CD14-positive monocyte (primary cell): ENCODE measurements around the gene SRPX. TPM values are rescaled to one million over a fixed set of nuclear protein-coding genes. Genes with fewer than 3 reads are reported as not detected.

Source experiments
- DNase-seq, 3 donors: peaks; one replicate each; pipeline ENCODE4 v3.0.0-alpha.2; 2011 to 2022
- H2AFZ ChIP-seq: 2 replicates; pipeline ENCODE4 v1.6.0; 2012; ENCODE audit warnings: mild to moderate bottlenecking, low read depth, low read length, inconsistent platforms; ENCODE audit not compliant: insufficient read depth, poor library complexity, severe bottlenecking
- H3K27ac ChIP-seq, 2 donors: 1 replicate in 1 of 2; 2 replicates in 1 of 2; pipeline ENCODE4 v1.5.1; 2012 to 2013; ENCODE audit warnings: low read length in 2 of 2, control low read depth in 1 of 2, inconsistent platforms in 1 of 2, low read depth in 1 of 2, mild to moderate bottlenecking in 1 of 2
- H3K27me3 ChIP-seq, 2 donors: one replicate each; pipeline versions ENCODE4 v1.6.0 to v1.6.1; 2011 to 2013; ENCODE audit warnings: low read length in 2 of 2; ENCODE audit not compliant: control insufficient read depth in 2 of 2, insufficient read depth in 2 of 2
- H3K36me3 ChIP-seq, 2 donors: replicated peaks in 1 of 2; 1 replicate in 1 of 2; 2 replicates in 1 of 2; pipeline versions ENCODE4 v1.5.1 to v1.6.1; 2012 to 2013; ENCODE audit warnings: low read length in 2 of 2, control low read depth in 1 of 2, inconsistent platforms in 1 of 2, mild to moderate bottlenecking in 1 of 2; ENCODE audit not compliant: insufficient read depth in 2 of 2, control insufficient read depth in 1 of 2
- H3K4me1 ChIP-seq, 2 donors: 1 replicate in 1 of 2; 2 replicates in 1 of 2; pipeline versions ENCODE4 v1.5.1 to v1.6.1; 2012 to 2013; ENCODE audit warnings: low read length in 2 of 2, control low read depth in 1 of 2, inconsistent platforms in 1 of 2, mild to moderate bottlenecking in 1 of 2, moderate library complexity in 1 of 2; ENCODE audit not compliant: insufficient read depth in 2 of 2, control insufficient read depth in 1 of 2
- H3K4me2 ChIP-seq: replicated peaks from 2 replicates; pipeline ENCODE3; 2012; ENCODE audit warnings: low read length, moderate library complexity, mild to moderate bottlenecking; ENCODE audit not compliant: poor library complexity, severe bottlenecking; ENCODE audit errors: extremely low read depth
- H3K4me3 ChIP-seq, 3 experiments: fragments of 200-600 bp in 1 of 3; sonication (generic) in 1 of 3; replicated peaks in 1 of 3; 1 replicate in 2 of 3; 2 replicates in 1 of 3; pipeline ENCODE4 v1.5.1; 2011 to 2013; ENCODE audit warnings: low read length in 3 of 3, mild to moderate bottlenecking in 3 of 3, control low read depth in 2 of 3, low read depth in 2 of 3, inconsistent platforms in 1 of 3, moderate library complexity in 1 of 3
- H3K79me2 ChIP-seq: 2 replicates; pipeline ENCODE4 v1.6.0; 2012; ENCODE audit warnings: mild to moderate bottlenecking, control low read depth, inconsistent platforms, low read length, moderate library complexity; ENCODE audit not compliant: insufficient read depth
- H3K9ac ChIP-seq: 2 replicates; pipeline ENCODE4 v1.6.0; 2017; ENCODE audit warnings: low read length, mild to moderate bottlenecking; ENCODE audit not compliant: insufficient read depth, poor library complexity, severe bottlenecking
- H3K9me3 ChIP-seq, 2 donors: replicated peaks in 1 of 2; 1 replicate in 1 of 2; 2 replicates in 1 of 2; pipeline versions ENCODE4 v1.5.1 to v1.6.1; 2012 to 2013; ENCODE audit warnings: low read length in 2 of 2, control low read depth in 1 of 2; ENCODE audit not compliant: control insufficient read depth in 1 of 2, insufficient read depth in 1 of 2
- H4K20me1 ChIP-seq: 2 replicates; pipeline ENCODE4 v1.6.0; 2012; ENCODE audit warnings: mild to moderate bottlenecking, low read length, control low read depth, moderate library complexity; ENCODE audit not compliant: insufficient read depth
- H3K27ac Mint-ChIP-seq, 7 donors: one replicate each; pipeline ENCODE4 v1.8.0; 2020; ENCODE audit warnings: mild to moderate bottlenecking in 7 of 7, mixed read lengths in 7 of 7, moderate library complexity in 6 of 7, inconsistent platforms in 2 of 7
- H3K27me3 Mint-ChIP-seq, 3 donors: one replicate each; pipeline ENCODE4 v1.8.0; 2021 to 2022; ENCODE audit warnings: low read depth in 3 of 3, mild to moderate bottlenecking in 3 of 3, mixed read lengths in 3 of 3, moderate library complexity in 3 of 3, inconsistent platforms in 1 of 3
- H3K36me3 Mint-ChIP-seq, 2 donors: one replicate each; pipeline ENCODE4 v1.8.0; 2020; ENCODE audit warnings: mixed read lengths in 2 of 2, inconsistent platforms in 1 of 2, mild to moderate bottlenecking in 1 of 2
- H3K4me1 Mint-ChIP-seq: one replicate; pipeline ENCODE4 v1.8.0; 2020; ENCODE audit warnings: mild to moderate bottlenecking, mixed read lengths
- H3K4me3 Mint-ChIP-seq, 2 donors: one replicate each; pipeline ENCODE4 v1.8.0; 2020; ENCODE audit warnings: mild to moderate bottlenecking in 2 of 2, mixed read lengths in 2 of 2, moderate library complexity in 1 of 2
- H3K9me3 Mint-ChIP-seq, 7 donors: one replicate each; pipeline ENCODE4 v1.8.0; 2020 to 2022; ENCODE audit warnings: mixed read lengths in 7 of 7, mild to moderate bottlenecking in 6 of 7, moderate library complexity in 6 of 7, inconsistent platforms in 2 of 7
- intact Hi-C, 2 donors: fragments of 100-400 bp; cut with micrococcal nuclease; formaldehyde crosslinking; loops; one replicate each; pipeline versions ENCODE4 v1.15.0 to v1.15.1; 2023
- polyA plus RNA-seq, 3 donors: library from polyadenylated mRNA; depleted of rRNA in 1 of 3; unstranded in 2 of 3; stranded (reverse) in 1 of 3; fragments of 300-500 nt in 2 of 3; fragments of >200 nt in 1 of 3; fragmentation: Illumina TruSeq in 2 of 3; gene quantifications; 1 replicate in 2 of 3; 2 replicates in 1 of 3; pipeline ENCODE4 v1.2.3, GENCODE V29; 2012 to 2021
- TF ChIP-seq, protein P1 (sequence below): fragments of 200-600 bp; IDR thresholded peaks from one replicate; pipeline ENCODE4 v1.8.0; 2022; ENCODE audit warnings: antibody characterized with exemption, mild to moderate bottlenecking

The SRPX gene
- polyA plus RNA-seq, 3 donors, result not detected

DNA sequence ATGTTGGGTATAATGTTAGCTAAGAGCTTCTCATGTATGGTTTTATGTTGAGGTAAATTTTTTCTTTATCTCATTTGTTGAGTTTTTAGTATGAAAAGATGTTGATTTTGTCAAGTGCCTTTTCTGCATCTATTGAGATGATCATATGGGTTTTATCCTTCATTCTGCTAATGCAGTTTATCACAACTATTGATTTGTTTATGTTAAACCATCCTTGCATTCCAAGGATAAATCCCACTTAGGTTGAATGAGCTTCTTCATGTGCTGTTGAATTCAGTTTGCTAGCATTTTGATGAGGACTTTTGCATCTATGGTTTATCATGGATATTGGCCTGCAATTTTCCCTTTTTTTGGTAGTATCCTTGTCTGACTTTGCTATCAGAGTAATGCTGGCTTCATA, 121.0 kb downstream of the SRPX start:
- TF ChIP-seq, protein P1, sequence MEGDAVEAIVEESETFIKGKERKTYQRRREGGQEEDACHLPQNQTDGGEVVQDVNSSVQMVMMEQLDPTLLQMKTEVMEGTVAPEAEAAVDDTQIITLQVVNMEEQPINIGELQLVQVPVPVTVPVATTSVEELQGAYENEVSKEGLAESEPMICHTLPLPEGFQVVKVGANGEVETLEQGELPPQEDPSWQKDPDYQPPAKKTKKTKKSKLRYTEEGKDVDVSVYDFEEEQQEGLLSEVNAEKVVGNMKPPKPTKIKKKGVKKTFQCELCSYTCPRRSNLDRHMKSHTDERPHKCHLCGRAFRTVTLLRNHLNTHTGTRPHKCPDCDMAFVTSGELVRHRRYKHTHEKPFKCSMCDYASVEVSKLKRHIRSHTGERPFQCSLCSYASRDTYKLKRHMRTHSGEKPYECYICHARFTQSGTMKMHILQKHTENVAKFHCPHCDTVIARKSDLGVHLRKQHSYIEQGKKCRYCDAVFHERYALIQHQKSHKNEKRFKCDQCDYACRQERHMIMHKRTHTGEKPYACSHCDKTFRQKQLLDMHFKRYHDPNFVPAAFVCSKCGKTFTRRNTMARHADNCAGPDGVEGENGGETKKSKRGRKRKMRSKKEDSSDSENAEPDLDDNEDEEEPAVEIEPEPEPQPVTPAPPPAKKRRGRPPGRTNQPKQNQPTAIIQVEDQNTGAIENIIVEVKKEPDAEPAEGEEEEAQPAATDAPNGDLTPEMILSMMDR, result no peak
- no peaks in the 10 kb centered on the region for H3K79me2 ChIP-seq

More for the DNA sequence above, 121.0 kb downstream of the SRPX start:
- no peak overlapping the region for H3K4me2 ChIP-seq
- no peaks in the 10 kb centered on the region for H3K36me3 ChIP-seq
- peaks cover 0 to 11% (median 2%) of the 10 kb centered on the region in 7 donors for H3K9me3 Mint-ChIP-seq
- H3K27ac Mint-ChIP-seq, result no peak overlapping the region
- H3K27ac ChIP-seq, result no peak overlapping the region
- H3K4me1 ChIP-seq, result peaks cover 0 to 8% of the 10 kb centered on the region in 2 donors
- no peak overlapping the region for H3K9ac ChIP-seq
- intact Hi-C loops, result no loop called here
- H3K27me3 Mint-ChIP-seq, result peaks cover 0 to 2% (median 2%) of the 10 kb centered on the region in 3 donors
- peaks cover 9% of the 10 kb centered on the region for H3K4me1 Mint-ChIP-seq
- peaks cover 0 to 9% of the 10 kb centered on the region in 2 donors for H3K9me3 ChIP-seq
- DNase-seq, result no peak
- no peaks in the 10 kb centered on the region for H3K36me3 Mint-ChIP-seq
- H4K20me1 ChIP-seq, result no peaks in the 10 kb centered on the region
- no peak overlapping the region for H3K4me3 Mint-ChIP-seq
- no peaks in the 10 kb centered on the region for H3K27me3 ChIP-seq
- H3K4me3 ChIP-seq, result no peak overlapping the region
- H2AFZ ChIP-seq, result no peak overlapping the region

Other genes with a start within 250 kb of the SRPX start
- not detected for gene SYTL5, start 214.3 kb downstream of the SRPX start, polyA plus RNA-seq
- 10 to 100 TPM in 1 of 3 donors, 1 to 10 TPM in 2; 4.3 to 10.9 (median 5.1) TPM for gene RPGR, start 106.6 kb upstream of the SRPX start, polyA plus RNA-seq
- not detected for gene OTC, start 131.7 kb upstream of the SRPX start, polyA plus RNA-seq